ENCODE results near the gene PLA2G2E. TPM values are rescaled to one million over a fixed set of nuclear protein-coding genes. Genes with fewer than 3 reads are reported as not detected.

PLA2G2E gene
- total RNA-seq = not detected in 2 replicates

GRCh38 chr1:19923137-19923952 lies at the start of gene PLA2G2E:
Gene PLA2G2E (minus strand): TSS chr1:19923617. CDS start chr1:19923559, 58 bp downstream.

GRCh38 chr1:19882111-19883071 lies 41.0 kb downstream of the PLA2G2E start, which contains the start of gene OTUD3:
Gene OTUD3 (plus strand): TSS chr1:19882395. CDS start chr1:19882514, 119 bp downstream.

Other genes starting within 250 kb of the PLA2G2E start
- gene TMCO4, start 123.7 kb downstream of the PLA2G2E start, total RNA-seq = 13.3 and 19.9 TPM in 2 replicates
- gene RNF186, start 108.3 kb downstream of the PLA2G2E start, total RNA-seq = not detected in 2 replicates
- 1.1 and 2.3 TPM in 2 replicates for gene OTUD3, start 41.2 kb downstream of the PLA2G2E start, total RNA-seq
- 0.72 and 9.4 TPM in 2 replicates for gene PLA2G2A, start 56.0 kb upstream of the PLA2G2E start, total RNA-seq
- 15.9 and 35.0 TPM in 2 replicates for gene PLA2G5, start 146.6 kb upstream of the PLA2G2E start, total RNA-seq
- gene PLA2G2D, start 195.9 kb upstream of the PLA2G2E start, total RNA-seq = not detected in 2 replicates
- gene PLA2G2F, start 215.7 kb upstream of the PLA2G2E start, total RNA-seq = not detected in 2 replicates

Measured in cardiac atrium fibroblast (primary cell).